WERI-Rb-1 (cell line): ENCODE results near the gene CTNNA3.

Experiments
- DNase-seq: peaks from one replicate; pipeline ENCODE4 v3.0.0-alpha.2; 2020
- H3K27ac ChIP-seq: fragments of 250-450 bp; sonication (Bioruptor Pico); 2 replicates; pipeline ENCODE4 v1.5.1; 2020; ENCODE audit warnings: mild to moderate bottlenecking, moderate library complexity
- H3K27me3 ChIP-seq: fragments of 250-450 bp; sonication (Bioruptor Pico); 2 replicates; pipeline ENCODE4 v1.5.1; 2021; ENCODE audit warnings: mild to moderate bottlenecking, low read depth, moderate library complexity; ENCODE audit not compliant: insufficient read depth, severe bottlenecking
- H3K36me3 ChIP-seq: fragments of 250-450 bp; sonication (Bioruptor Pico); 2 replicates; pipeline ENCODE4 v1.5.1; 2020; ENCODE audit warnings: mild to moderate bottlenecking, moderate library complexity
- H3K4me3 ChIP-seq: 2 replicates; pipeline ENCODE4 v1.5.1; 2011; ENCODE audit warnings: low read depth, mild to moderate bottlenecking, control low read depth, low read length
- H3K9me3 ChIP-seq: fragments of 250-450 bp; sonication (Bioruptor Pico); 2 replicates; pipeline ENCODE4 v1.5.1; 2021; ENCODE audit warnings: mild to moderate bottlenecking, moderate library complexity; ENCODE audit not compliant: severe bottlenecking
- TF ChIP-seq, protein P1 (sequence below): IDR thresholded peaks from 2 replicates; pipeline ENCODE4 v1.5.1; 2011; ENCODE audit warnings: low read depth, mild to moderate bottlenecking, control low read depth, inconsistent platforms, low read length

CTNNA3 gene

DNA sequence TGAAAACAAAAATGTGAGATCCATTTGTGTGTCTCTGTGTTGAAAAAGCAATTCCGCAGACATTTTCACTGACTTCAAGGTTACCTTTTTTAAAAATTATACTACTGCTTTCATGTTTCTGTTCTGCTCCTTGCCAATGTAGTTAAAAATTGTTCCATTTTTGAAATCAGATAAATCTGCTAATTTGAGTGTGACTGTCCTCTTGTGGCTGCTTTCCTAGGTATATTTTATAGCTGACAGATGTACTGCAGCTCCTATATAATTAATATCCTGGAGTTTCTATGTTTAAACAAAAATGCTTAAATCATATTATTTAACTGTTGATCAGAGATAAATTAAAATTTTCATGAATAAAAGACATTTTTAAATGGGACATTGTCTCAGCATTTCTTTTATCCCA lies 947.8 kb downstream of the CTNNA3 start:
- H3K4me3 ChIP-seq, result no peak overlapping the region
- TF ChIP-seq, protein P1, sequence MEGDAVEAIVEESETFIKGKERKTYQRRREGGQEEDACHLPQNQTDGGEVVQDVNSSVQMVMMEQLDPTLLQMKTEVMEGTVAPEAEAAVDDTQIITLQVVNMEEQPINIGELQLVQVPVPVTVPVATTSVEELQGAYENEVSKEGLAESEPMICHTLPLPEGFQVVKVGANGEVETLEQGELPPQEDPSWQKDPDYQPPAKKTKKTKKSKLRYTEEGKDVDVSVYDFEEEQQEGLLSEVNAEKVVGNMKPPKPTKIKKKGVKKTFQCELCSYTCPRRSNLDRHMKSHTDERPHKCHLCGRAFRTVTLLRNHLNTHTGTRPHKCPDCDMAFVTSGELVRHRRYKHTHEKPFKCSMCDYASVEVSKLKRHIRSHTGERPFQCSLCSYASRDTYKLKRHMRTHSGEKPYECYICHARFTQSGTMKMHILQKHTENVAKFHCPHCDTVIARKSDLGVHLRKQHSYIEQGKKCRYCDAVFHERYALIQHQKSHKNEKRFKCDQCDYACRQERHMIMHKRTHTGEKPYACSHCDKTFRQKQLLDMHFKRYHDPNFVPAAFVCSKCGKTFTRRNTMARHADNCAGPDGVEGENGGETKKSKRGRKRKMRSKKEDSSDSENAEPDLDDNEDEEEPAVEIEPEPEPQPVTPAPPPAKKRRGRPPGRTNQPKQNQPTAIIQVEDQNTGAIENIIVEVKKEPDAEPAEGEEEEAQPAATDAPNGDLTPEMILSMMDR, result no peak
- H3K9me3 ChIP-seq, result no peaks in the 10 kb centered on the region
- H3K36me3 ChIP-seq, result no peaks in the 10 kb centered on the region
- no peak overlapping the region for H3K27ac ChIP-seq
- no peaks in the 10 kb centered on the region for H3K27me3 ChIP-seq
- DNase-seq, result no peak

DNA sequence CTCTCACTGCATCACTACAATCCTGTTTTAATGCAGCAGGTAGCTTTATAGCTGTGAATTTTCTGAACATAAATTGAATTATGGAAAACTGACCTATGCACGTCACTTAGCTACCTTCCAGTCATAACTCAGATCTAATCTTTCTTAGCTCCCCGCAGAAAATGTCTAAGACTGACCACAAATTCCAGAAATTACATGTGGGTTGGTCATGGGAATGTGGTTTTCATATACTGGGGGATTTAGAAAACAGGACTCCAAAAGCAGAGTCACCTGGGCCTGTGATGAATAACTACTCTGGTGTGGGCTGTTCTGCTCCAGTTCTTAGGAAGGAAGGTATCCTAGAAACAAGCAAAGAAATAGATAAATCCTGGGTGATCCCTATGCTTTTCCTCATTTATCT lies 948.5 kb downstream of the CTNNA3 start:
- TF ChIP-seq, protein P1, result no peak
- H3K27ac ChIP-seq, result no peak overlapping the region
- no peaks in the 10 kb centered on the region for H3K9me3 ChIP-seq
- DNase-seq, result no peak
- H3K4me3 ChIP-seq, result no peak overlapping the region
- no peaks in the 10 kb centered on the region for H3K36me3 ChIP-seq
- no peaks in the 10 kb centered on the region for H3K27me3 ChIP-seq

DNA sequence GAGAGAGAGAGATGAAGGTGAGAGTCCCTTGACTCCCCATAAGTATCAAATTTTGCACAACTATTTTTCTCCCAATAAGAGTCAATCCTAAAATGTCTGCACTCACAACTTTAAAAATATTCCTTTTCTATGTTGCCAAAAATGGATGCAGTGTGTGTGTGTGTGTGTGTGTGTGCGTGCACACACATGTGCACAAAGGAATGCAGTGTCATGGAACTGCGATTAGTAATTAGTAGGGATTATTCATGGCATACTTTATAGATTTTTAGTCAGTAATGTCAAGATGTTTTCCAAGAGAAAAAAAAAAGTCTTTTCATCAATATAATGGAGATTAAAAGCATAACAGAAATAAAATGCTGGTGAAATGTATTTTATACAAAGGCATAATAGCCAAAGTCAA lies 949.3 kb downstream of the CTNNA3 start:
- Histone ChIP-seq H3K27me3 (no peaks in the 10 kb centered on the region), H3K36me3 (no peaks in the 10 kb centered on the region), H3K9me3 (no peaks in the 10 kb centered on the region), H3K4me3 (no peak overlapping the region), H3K27ac (no peak overlapping the region)
- no peak for DNase-seq
- TF ChIP-seq, protein P1, result no peak

DNA sequence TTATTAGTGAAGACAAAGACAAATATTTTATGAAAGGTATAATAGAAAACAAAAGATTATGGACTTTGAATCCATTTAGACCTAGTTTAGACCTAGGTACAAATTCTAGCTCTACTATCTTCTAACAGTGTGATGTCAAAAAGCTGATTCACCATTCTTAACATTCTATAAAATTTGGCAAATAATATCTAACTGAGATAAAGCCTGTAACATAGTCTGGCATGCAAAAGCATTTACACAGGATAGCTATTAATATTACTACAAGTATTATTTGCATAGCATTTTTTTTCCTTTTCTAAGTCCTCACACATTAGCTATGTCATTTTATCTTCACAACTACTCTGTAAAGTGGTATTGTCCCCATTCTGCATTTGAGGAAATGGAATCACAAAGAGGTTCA lies 949.7 kb downstream of the CTNNA3 start:
- no peaks in the 10 kb centered on the region for H3K36me3 ChIP-seq
- H3K9me3 ChIP-seq, result no peaks in the 10 kb centered on the region
- no peak for DNase-seq
- TF ChIP-seq, protein P1, result no peak
- H3K27me3 ChIP-seq, result no peaks in the 10 kb centered on the region
- no peak overlapping the region for H3K27ac ChIP-seq
- H3K4me3 ChIP-seq, result no peak overlapping the region

DNA sequence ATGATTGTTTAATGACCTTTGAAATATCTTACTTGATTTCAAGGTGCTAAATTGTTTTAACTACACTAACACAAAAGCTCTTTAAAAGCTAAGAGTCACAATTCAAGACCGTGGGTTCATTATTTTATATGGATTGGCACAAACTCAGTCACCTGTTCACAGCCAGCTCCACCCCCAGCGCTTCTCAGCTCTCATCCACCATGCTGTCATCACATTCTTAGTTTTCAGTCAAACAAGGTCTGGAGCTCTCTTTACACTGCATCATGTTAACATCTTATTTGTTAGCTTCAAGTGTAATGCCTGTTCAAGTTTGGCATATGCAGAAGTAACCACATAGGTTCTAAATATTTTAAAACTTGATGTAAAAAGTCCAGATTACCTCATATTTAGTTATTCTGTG lies 951.1 kb downstream of the CTNNA3 start:
- H3K9me3 ChIP-seq, result no peaks in the 10 kb centered on the region
- no peaks in the 10 kb centered on the region for H3K36me3 ChIP-seq
- no peak overlapping the region for H3K4me3 ChIP-seq
- no peak overlapping the region for H3K27ac ChIP-seq
- H3K27me3 ChIP-seq, result no peaks in the 10 kb centered on the region
- TF ChIP-seq, protein P1, result no peak
- DNase-seq, result no peak

DNA sequence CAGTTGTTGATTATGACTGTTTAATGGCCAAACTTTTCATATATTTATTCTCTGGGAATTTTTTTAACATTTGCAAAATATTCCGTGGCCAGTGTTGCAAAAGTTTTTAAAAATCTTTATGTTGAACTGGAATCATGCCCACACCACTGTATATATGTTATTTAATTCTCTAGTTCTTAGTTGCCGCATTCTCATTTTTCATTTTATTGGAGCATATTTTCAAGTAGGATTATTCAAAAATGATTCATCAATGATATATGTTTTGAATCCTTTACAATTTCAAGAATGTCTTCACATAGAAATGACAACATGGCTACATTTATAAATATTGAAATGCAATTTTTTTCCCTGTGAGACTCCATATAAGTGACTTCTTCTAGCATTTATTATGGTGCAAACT lies 958.8 kb downstream of the CTNNA3 start:
- Histone ChIP-seq H3K27me3 (no peaks in the 10 kb centered on the region), H3K36me3 (no peaks in the 10 kb centered on the region), H3K27ac (no peak overlapping the region), H3K9me3 (no peaks in the 10 kb centered on the region), H3K4me3 (no peak overlapping the region)
- no peak for DNase-seq
- TF ChIP-seq, protein P1, result no peak
